PC-3 (cell line): ENCODE results near the gene CNN1. TPM values are rescaled to one million over a fixed set of nuclear protein-coding genes. Genes with fewer than 3 reads are reported as not detected.
"Not testable (repeated sequence)": the region's sequence is repeated elsewhere in the genome, so short reads cannot be mapped to it uniquely, and the experiment has no call there.

Experiments
- ATAC-seq: fragments of 200-7000 bp; cut with Tn5 transposase; 2 replicates; pipeline ENCODE4 v1.9.1; 2020; ENCODE audit warnings: mild to moderate bottlenecking, moderate library complexity
- BruUV-seq: library from RNA; stranded (reverse); fragments of 400-500 nt; replicated peaks from 2 replicates; lab custom pipeline; 2021; lab: Mats Ljungman, UMichigan
- CTCF ChIA-PET: fragments of 300-600 bp; sonication (Branson Sonifier 250); formaldehyde crosslinking; loops from one replicate; lab custom pipeline; 2022; ENCODE audit warnings: antibody characterized with exemption; lab: Charles Lee
- POLR2A ChIA-PET: fragments of 300-600 bp; sonication (Branson Sonifier 250); formaldehyde crosslinking; loops from one replicate; lab custom pipeline; 2022; ENCODE audit warnings: antibody characterized with exemption; ENCODE audit not compliant: unreplicated experiment; lab: Charles Lee
- DNase-seq: peaks from one replicate; pipeline ENCODE4 v3.0.0-alpha.2; 2015
- H2AFZ ChIP-seq: fragments of 300-600 bp; sonication (generic); 2 replicates; pipeline ENCODE4 v1.6.0; 2016; ENCODE audit warnings: antibody characterized with exemption, low read length
- H3F3A ChIP-seq: fragments of 300-600 bp; sonication (generic); one replicate; pipeline ENCODE4 v1.6.0; 2017; ENCODE audit warnings: antibody characterized with exemption, low read length, control low read depth, mild to moderate bottlenecking; ENCODE audit not compliant: unreplicated experiment
- H3K27ac ChIP-seq: fragments of 300-600 bp; sonication (generic); 2 replicates; pipeline ENCODE4 v1.5.1; 2016; ENCODE audit warnings: mild to moderate bottlenecking, low read length
- H3K27me3 ChIP-seq: fragments of 300-600 bp; sonication (generic); 2 replicates; pipeline ENCODE4 v1.6.1; 2016; ENCODE audit warnings: low read length, mixed read lengths
- H3K36me3 ChIP-seq: fragments of 300-600 bp; sonication (generic); 2 replicates; pipeline ENCODE4 v1.6.1; 2016; ENCODE audit warnings: low read depth, mixed run types, low read length, mixed read lengths
- H3K4me1 ChIP-seq: fragments of 300-600 bp; sonication (generic); 2 replicates; pipeline ENCODE4 v1.5.1; 2016; ENCODE audit warnings: low read length; ENCODE audit not compliant: insufficient read depth
- H3K4me2 ChIP-seq: fragments of 300-600 bp; sonication (generic); 2 replicates; pipeline ENCODE4 v1.6.0; 2016; ENCODE audit warnings: low read length
- H3K4me3 ChIP-seq: fragments of 300-600 bp; sonication (generic); 2 replicates; pipeline ENCODE4 v1.5.1; 2016; ENCODE audit warnings: mild to moderate bottlenecking, low read length, mixed read lengths
- H3K79me2 ChIP-seq: fragments of 300-600 bp; sonication (generic); 2 replicates; pipeline ENCODE4 v1.6.1; 2017; ENCODE audit warnings: low read length, mixed read lengths
- H3K9ac ChIP-seq: fragments of 300-600 bp; sonication (generic); 2 replicates; pipeline ENCODE4 v1.6.0; 2016; ENCODE audit warnings: mild to moderate bottlenecking, low read length
- H3K9me2 ChIP-seq: fragments of 300-600 bp; sonication (generic); replicated peaks from 2 replicates; pipeline ENCODE4 v1.6.1; 2016; ENCODE audit warnings: mixed run types, low read length, mixed read lengths
- H3K9me3 ChIP-seq: fragments of 300-600 bp; sonication (generic); 2 replicates; pipeline ENCODE4 v1.6.1; 2016; ENCODE audit warnings: low read length, mixed read lengths
- H4K20me1 ChIP-seq: fragments of 300-600 bp; sonication (generic); 2 replicates; pipeline ENCODE4 v1.6.1; 2016; ENCODE audit warnings: low read length, mixed read lengths
- EZH2 ChIP-seq: fragments of 300-600 bp; sonication (generic); IDR thresholded peaks from one replicate; pipeline ENCODE4 v1.6.1; 2017; ENCODE audit warnings: antibody characterized with exemption, mild to moderate bottlenecking, low read length; ENCODE audit not compliant: unreplicated experiment
- EZH2phosphoT487 ChIP-seq: fragments of 300-600 bp; sonication (generic); IDR thresholded peaks from 2 replicates; pipeline ENCODE4 v1.6.1; 2018; ENCODE audit warnings: mild to moderate bottlenecking, antibody characterized with exemption, low read length, borderline replicate concordance
- intact Hi-C: fragments of 100-400 bp; cut with micrococcal nuclease; formaldehyde crosslinking; loops from 2 replicates; pipeline ENCODE4 v1.9.0; 2023
- total RNA-seq: library from RNA; depleted of rRNA; stranded (reverse); fragments of >200 nt; gene quantifications from 2 replicates; pipeline ENCODE4 v1.2.3, GENCODE V29; 2014
- TF ChIP-seq, protein P1 (sequence below): fragments of 300-600 bp; sonication (generic); conservative IDR thresholded peaks from 2 replicates; pipeline ENCODE4 v1.5.1; 2017; ENCODE audit warnings: antibody characterized with exemption, low read depth, mild to moderate bottlenecking, low read length

Gene CNN1
- total RNA-seq, 1 experiment from 2014 or later = 0.77 TPM

GRCh38 chr19:11570039-11570462 lies 31.4 kb downstream of the CNN1 start:
- BruUV-seq = no TSS peak
- Histone ChIP-seq H4K20me1 (no peaks in the 10 kb centered on the region), H3K4me1 (no peaks in the 10 kb centered on the region), H3F3A (no peaks in the 10 kb centered on the region), H3K9me3 (no peaks in the 10 kb centered on the region), H3K79me2 (no peaks in the 10 kb centered on the region), H3K9ac (no peak overlapping the region), H3K27me3 (no peaks in the 10 kb centered on the region), H3K4me3 (no peak overlapping the region), H3K36me3 (no peaks in the 10 kb centered on the region), H3K9me2 (no peaks in the 10 kb centered on the region), H2AFZ (no peak overlapping the region), H3K27ac (no peak overlapping the region), H3K4me2 (no peak overlapping the region)
- ATAC-seq (no peak), DNase-seq (no peak)
- intact Hi-C loops = no loop called here
- CTCF ChIA-PET = no interaction called here
- TF ChIP-seq EZH2phosphoT487 (no peak), EZH2 (no peak)
- TF ChIP-seq, protein P1, sequence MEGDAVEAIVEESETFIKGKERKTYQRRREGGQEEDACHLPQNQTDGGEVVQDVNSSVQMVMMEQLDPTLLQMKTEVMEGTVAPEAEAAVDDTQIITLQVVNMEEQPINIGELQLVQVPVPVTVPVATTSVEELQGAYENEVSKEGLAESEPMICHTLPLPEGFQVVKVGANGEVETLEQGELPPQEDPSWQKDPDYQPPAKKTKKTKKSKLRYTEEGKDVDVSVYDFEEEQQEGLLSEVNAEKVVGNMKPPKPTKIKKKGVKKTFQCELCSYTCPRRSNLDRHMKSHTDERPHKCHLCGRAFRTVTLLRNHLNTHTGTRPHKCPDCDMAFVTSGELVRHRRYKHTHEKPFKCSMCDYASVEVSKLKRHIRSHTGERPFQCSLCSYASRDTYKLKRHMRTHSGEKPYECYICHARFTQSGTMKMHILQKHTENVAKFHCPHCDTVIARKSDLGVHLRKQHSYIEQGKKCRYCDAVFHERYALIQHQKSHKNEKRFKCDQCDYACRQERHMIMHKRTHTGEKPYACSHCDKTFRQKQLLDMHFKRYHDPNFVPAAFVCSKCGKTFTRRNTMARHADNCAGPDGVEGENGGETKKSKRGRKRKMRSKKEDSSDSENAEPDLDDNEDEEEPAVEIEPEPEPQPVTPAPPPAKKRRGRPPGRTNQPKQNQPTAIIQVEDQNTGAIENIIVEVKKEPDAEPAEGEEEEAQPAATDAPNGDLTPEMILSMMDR = no peak
- POLR2A ChIA-PET = no interaction called here

DNA sequence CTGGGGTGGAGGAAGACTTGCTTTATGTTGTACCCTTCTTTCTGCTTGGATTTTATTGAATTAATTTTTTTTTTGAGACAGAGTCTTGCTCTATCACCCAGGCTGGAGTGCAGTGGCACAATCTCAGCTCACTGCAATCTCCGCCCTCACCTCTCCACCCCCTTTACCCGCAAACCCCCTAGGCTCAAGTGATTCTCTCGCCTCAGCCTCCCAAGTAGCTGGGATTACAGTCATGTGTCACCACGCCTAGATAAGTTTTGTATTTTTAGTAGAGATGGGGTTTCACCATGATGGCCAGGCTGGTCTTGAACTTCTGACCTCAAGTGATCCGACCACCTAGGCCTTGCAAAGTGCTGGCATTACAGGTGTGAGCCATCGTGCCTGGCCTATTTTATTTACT lies 34.7 kb downstream of the CNN1 start:
- H3K9ac ChIP-seq, intact Hi-C loops, H4K20me1 ChIP-seq, H3K4me1 ChIP-seq, ATAC-seq, H3K36me3 ChIP-seq, H3K4me2 ChIP-seq, H3K27me3 ChIP-seq, POLR2A ChIA-PET, H3K9me3 ChIP-seq, H3K9me2 ChIP-seq, H3K79me2 ChIP-seq, H2AFZ ChIP-seq, H3F3A ChIP-seq, DNase-seq, H3K4me3 ChIP-seq, H3K27ac ChIP-seq, BruUV-seq: not testable (repeated sequence)
- CTCF ChIA-PET = interaction anchor here (0.7 kb wide), 1 partner anchor 207 kb away, joined by 14 read pairs; no protein-coding TSS in a partner anchor

- H3K4me3 ChIP-seq, H3K9me3 ChIP-seq, H3K36me3 ChIP-seq, H3K27ac ChIP-seq, H3F3A ChIP-seq, H3K9me2 ChIP-seq, BruUV-seq, H3K4me1 ChIP-seq, H3K79me2 ChIP-seq, H2AFZ ChIP-seq, H4K20me1 ChIP-seq, H3K27me3 ChIP-seq, DNase-seq, H3K9ac ChIP-seq, intact Hi-C loops, ATAC-seq, POLR2A ChIA-PET, H3K4me2 ChIP-seq: not testable (repeated sequence)
- CTCF ChIA-PET = interaction anchor here (0.7 kb wide), 1 partner anchor 207 kb away, joined by 14 read pairs; no protein-coding TSS in a partner anchor
Measured at GRCh38 chr19:11573763-11574162, 35.1 kb downstream of the CNN1 start.

- ATAC-seq = no peak
- POLR2A ChIA-PET = no interaction called here
- H3K4me2 ChIP-seq = no peak overlapping the region
Measured at GRCh38 chr19:11574689-11575088, 36.0 kb downstream of the CNN1 start.

More at GRCh38 chr19:11574689-11575088, 36.0 kb downstream of the CNN1 start:
- Histone ChIP-seq H2AFZ (no peak overlapping the region), H3K36me3 (no peaks in the 10 kb centered on the region), H3K9me3 (no peaks in the 10 kb centered on the region), H3F3A (no peaks in the 10 kb centered on the region), H3K27me3 (no peaks in the 10 kb centered on the region), H3K9me2 (no peaks in the 10 kb centered on the region), H4K20me1 (no peaks in the 10 kb centered on the region), H3K27ac (no peak overlapping the region), H3K4me1 (no peaks in the 10 kb centered on the region), H3K4me3 (no peak overlapping the region), H3K9ac (no peak overlapping the region), H3K79me2 (no peaks in the 10 kb centered on the region)
- DNase-seq = no peak
- TF ChIP-seq EZH2 (no peak), EZH2phosphoT487 (no peak)
- TF ChIP-seq, protein P1 = no peak
- CTCF ChIA-PET = no interaction called here
- BruUV-seq = no TSS peak
- intact Hi-C loops = no loop called here
